Measurements from ENCODE around the gene ARHGEF4.
A peak's percentile ranks its signal among the peaks of the same experiment; 100 is the strongest.

ARHGEF4 gene

GRCh38 chr2:130818809-130819208 lies 17.9 kb upstream of the ARHGEF4 start:
- DNase-seq (ENCODE audit: low read depth): no peak

DNA sequence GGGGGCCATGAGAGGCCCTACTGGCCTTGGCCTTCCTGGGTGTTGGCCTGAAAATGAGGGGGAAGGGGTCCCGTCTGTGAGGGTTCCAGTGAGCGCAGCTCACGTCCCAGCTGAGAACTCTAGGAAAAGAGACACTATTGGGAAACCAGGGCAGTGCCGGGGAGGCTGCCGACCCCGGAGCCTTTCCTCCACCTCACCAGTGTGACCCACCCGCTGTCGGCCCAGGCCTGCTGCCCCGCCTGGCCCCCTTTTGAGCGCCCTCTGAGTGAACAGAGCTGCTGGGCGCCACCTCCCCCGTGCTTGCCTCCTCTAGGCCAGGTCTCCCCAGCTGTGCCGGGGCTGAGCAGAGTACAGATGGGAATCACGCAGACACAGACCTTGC lies 17.5 kb upstream of the ARHGEF4 start:
- no peak for DNase-seq (ENCODE audit: low read depth)

DNA sequence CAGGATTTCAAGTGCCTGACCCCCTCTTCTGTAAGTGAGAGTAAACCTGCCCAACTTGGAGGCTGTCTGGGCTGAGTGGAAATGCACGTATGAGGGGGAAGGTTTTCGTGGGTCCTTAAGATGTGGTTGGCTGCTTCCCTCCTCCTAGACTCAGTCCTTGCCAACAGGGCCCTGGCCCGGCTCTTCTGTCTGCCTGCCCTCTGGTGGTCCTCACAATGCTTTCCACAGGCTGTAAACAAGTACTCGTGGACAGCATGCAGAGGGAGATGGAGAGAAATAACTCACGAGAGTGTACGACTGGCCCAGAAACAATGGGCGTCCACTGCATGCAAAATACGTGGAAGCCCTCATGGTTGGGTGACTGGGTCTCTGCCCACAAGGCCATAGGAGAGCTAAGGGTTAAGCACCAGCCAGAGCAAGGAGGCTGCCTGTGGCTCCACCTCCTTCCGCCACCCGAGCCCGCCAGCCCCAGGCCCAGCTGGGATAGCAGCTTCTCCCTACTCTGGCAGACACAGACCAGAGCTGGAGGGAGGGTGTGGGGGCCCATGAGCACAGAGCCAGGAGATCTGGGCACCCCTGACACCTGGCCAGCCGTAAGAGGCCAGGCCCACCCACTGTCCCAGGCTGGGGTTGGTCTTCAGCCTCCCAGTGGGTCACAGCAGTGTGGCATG lies 17.0 kb upstream of the ARHGEF4 start:
- peak; percentile 9 for DNase-seq (ENCODE audit: low read depth)

- peak; percentile 22 for DNase-seq (ENCODE audit: low read depth)
Measured at GRCh38 chr2:130820279-130820861, 16.3 kb upstream of the ARHGEF4 start.

DNA sequence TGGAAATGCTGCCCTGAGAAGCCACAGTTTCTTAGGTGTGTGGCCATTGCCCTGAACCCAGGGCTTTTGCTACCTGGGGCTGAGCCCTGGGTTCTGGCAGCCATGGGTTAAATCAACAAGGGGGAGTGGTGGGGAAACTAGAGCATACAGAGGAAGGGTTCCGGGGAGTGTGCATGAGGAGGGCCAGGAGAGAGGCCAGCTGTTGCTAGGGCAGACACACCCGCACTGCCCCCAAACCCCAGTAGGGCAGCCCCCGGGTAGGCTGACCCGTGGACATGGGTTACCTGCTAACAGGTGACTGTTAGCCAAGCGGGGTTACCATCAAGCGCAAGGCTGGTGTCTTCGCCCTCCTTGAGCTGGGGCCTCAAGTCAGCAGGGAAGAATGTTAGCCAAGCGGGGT lies 14.8 kb upstream of the ARHGEF4 start:
- no peak for DNase-seq (ENCODE audit: low read depth)

- DNase-seq (ENCODE audit: low read depth): no peak
Measured at GRCh38 chr2:130822766-130823165, 13.9 kb upstream of the ARHGEF4 start.

- DNase-seq (ENCODE audit: low read depth): no peak
Measured at GRCh38 chr2:130823171-130823885, 13.4 kb upstream of the ARHGEF4 start.

DNA sequence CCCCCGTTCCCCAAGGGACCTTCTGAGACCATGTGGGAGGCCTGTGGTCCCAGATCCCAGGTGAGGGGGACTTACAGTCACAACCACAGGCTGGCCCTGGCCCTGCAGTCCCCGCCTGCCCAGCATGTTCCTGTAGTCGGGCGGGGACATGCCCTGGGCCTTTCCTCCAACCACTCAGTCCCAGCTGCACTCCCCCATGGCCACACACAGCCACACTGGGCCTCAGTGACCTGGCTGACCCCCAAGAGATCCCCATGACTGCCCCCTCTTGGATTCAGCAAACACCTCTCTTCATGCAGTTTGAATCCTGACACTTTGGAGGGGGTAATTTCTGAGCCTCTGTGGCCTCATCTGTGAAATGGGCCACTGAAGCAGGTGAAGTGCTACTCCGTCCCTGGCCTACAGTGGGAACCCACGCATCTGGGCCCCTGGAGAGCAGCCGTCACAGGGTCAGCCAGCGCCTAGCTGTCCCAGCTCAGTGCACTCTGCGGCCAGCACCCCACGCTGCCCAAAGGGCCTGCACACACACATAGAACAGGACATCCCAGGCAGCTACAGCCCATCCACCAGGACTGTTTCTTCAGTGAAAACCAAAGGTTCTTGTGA lies 12.7 kb upstream of the ARHGEF4 start:
- no peak for DNase-seq (ENCODE audit: low read depth)

DNA sequence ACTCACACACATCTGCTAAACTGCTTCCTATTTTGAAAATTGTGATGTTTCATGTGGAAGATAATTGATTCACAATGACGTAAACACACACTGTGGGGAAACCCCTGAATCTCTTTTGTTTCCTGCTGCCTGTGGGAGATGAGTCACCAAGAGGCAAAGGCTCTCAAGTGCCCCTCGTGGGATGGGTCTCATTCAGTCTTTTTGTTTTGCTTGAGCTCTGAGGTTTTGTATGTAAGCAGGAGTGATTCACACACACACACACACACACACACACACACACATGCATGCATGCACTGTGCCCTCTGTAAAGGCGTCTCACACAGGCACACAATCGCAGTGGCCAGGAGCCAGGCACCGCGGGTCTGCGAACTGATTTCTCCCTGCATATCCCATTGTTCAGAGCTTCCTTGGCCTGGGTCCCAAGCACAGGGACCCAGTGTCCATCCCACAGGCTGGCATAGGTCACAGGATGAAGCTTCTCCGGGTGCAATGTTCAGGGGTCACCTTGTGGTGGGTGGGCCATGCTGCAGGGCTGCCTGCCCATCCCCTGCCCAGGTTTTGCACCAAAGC lies 12.1 kb upstream of the ARHGEF4 start:
- peak; percentile 98 for DNase-seq (ENCODE audit: low read depth)

GRCh38 chr2:130825231-130825965 lies 11.3 kb upstream of the ARHGEF4 start:
- no peak for DNase-seq (ENCODE audit: low read depth)

- DNase-seq (ENCODE audit: low read depth): no peak
Measured at GRCh38 chr2:130825966-130826253, 10.8 kb upstream of the ARHGEF4 start.

GRCh38 chr2:130826419-130826818 lies 10.3 kb upstream of the ARHGEF4 start:
- no peak for DNase-seq (ENCODE audit: low read depth)

- no peak for DNase-seq (ENCODE audit: low read depth)
Measured at GRCh38 chr2:130826821-130827501, 9.8 kb upstream of the ARHGEF4 start.

GRCh38 chr2:130827502-130828251 lies 9.0 kb upstream of the ARHGEF4 start:
- DNase-seq (ENCODE audit: low read depth): peak; percentile 91

GRCh38 chr2:130828461-130828860 lies 8.3 kb upstream of the ARHGEF4 start:
- DNase-seq (ENCODE audit: low read depth): no peak

DNA sequence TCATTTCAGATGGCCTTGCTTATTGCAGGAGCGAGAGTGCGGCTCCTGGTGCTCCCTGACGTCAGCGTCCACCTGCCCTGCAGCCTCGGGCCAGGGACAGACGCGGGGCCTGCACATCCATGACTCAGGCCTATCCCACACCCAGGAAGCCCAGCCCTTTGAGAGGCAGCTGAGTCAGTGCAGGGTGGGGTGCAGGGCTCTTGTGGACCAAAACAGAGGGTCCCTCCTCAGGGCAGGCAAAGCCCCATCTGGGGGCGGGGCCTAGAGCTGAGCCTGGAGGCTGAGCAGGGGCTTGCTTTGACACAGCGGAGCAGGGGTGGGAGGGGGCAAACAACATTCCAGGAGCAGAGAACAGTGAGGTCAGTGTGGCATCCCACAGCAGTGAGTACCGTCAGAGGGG lies 7.7 kb upstream of the ARHGEF4 start:
- DNase-seq (ENCODE audit: low read depth): peak; percentile 59

DNA sequence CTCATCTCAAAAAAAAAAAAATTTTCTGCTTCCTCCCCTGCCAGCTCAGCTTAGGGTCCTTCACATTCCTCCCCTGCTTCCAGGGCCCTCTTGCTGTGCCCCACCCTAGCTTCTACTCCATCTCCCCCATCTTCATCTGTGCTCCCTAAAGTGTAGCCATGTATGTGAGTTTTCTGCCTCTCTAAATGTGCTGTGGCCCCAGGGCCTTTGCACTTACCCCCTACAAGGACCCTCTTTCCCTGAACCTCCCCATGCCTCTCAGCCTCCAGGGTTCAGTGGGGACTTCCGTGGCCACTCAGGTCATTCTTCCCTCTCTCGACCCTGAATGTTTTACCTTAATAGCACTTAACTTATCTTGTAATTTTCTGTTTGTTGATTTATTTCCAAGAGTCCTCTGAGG lies 6.2 kb upstream of the ARHGEF4 start:
- no peak for DNase-seq (ENCODE audit: low read depth)

- no peak for DNase-seq (ENCODE audit: low read depth)
Measured at GRCh38 chr2:130831356-130831755, 5.4 kb upstream of the ARHGEF4 start.

DNA sequence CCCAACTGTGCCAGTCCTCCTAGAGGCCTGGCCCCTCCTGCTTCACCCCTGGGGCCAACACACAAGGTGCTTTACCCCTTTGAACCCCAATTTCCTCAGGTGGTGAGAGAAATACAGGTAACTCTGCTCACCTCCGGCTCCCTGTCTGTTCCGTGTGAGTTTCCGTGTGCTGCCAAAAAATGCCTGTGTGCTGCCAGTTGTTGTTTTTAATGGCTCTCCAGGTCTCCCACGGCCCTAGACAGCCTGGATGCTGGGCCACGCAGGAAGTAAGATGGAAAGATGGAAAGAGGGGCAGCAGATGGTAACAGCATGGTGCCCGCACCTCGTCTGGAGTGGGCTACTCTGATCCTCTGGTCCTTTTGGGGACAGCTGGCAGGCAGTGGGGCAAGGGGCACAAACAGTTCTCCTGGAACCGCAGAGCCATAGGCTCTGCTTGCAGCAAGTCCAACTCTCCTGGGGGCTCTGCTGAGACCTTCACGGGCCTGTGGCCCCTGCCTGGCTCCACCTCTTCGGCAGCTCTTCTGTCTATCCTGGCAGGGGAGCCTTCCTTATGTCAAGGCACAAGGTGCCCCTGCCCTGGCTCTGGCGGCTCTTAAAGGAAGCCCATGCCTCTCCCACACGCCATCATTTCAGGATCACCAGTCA lies 4.3 kb upstream of the ARHGEF4 start:
- no peak for DNase-seq (ENCODE audit: low read depth)

Measured in amniotic epithelial cell (primary cell).